DMS 273 (cell line): ENCODE measurements around the gene GTF3C1.

Source experiments
- DNase-seq: peaks from one replicate; lab custom pipeline; 2025; ENCODE audit not compliant: unreplicated experiment; lab: John Stamatoyannopoulos, UW

GTF3C1 gene

DNA sequence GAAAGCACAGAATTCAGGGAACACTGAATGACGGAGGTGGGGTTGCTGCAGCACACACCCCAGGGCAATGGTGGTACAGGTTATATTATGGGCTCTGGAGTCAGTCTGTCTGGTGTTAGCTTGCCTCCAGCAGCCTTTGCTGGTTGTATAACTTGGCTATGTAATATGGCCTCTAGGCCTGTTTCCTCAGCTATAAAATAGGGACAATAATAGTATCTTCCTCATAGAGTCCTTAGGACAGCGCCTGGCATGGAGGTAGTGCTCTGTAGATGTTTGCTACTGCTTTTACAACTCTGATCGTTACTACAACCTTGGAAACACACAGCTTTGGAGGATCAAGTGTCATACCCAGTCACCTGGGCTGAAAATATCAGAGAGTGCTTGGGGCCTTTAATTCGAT is 31.5 kb downstream of the GTF3C1 start:
- DNase-seq: no peak

DNA sequence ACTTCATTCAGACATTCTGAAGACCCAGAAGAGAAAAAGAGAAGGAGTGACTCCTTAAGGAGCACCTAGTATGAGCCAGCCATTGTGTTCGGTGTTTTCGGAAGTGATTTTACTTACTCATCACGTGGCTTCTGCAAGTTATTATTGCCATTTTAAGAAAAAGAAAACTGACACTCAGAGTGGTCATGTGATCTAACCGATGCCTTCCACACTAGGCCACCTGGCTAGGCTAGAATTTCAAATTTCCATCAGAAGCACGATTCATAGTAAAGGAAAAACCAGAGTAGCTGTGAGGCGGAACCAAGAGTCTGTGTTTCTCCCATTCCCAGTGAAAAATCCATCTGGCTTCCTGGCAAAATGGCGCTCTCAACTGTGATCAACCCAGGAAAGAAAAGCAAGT is 32.0 kb downstream of the GTF3C1 start:
- DNase-seq: no peak

- no peak for DNase-seq
These were observed 33.3 kb downstream of the GTF3C1 start for GRCh38 chr16:27516365-27516764.

DNA sequence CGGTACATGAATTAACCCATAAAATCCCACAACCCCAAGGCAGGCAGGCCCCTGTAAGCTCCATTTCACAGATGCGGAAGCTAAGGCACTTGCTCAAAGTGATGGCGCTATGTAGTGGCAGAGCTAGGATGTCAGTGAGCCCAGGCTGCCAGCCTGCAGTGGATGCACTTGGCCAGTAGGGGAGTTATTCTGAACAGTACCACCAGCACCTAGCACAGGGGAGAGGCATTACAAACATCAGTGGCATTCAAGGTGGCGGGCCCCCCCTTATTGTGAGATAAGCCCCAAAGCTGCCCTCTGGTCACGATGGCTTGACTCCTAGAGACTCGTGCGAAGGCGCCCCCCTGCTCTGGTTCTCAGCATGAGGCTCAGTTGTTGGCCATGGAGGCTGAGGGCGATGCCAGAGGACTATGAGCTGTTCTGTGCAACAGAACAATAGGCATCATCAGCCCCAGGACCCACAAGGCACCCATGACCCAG is 33.8 kb downstream of the GTF3C1 start:
- DNase-seq: peak; percentile 60

DNA sequence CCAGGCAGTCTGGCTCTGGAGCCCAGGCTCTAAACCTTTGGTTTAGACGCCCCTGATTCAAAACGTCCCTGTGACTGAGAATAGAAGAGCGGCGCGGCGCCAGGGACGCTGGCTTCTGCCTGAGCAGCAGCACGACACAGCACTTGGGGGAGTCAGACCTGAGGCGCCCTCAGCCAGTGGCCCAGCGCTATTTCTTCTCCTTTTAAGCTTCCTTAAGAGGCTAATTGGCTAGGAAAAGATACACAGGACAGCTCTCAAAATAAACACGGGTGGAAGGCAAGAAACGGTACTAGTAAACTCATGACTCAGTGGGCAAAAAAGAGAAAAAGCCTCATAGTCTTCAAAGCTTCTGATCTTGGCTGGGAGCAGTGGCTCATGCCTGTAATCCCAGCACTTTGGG is 34.9 kb downstream of the GTF3C1 start:
- DNase-seq: no peak

- no peak for DNase-seq
These were observed 37.9 kb downstream of the GTF3C1 start for GRCh38 chr16:27511657-27512448.

DNA sequence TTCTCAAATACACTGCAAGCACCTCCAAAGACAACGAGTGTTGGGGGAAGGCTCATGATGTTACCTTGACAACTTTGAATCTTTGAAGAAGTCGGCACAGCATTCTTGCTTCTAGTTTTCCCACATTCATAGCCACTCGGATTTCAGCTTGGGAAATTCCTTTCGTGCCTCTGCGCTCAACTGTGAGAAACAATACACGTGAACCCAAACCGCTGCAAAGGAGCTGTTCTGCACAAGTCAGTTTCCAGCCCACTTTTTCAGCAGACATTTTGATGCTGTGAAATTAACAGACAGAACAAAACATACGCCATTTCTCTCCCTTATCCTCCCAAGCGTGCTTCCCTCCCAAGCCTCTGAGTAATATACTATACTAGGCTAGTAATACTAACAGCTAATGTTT is 41.2 kb downstream of the GTF3C1 start:
- no peak for DNase-seq

DNA sequence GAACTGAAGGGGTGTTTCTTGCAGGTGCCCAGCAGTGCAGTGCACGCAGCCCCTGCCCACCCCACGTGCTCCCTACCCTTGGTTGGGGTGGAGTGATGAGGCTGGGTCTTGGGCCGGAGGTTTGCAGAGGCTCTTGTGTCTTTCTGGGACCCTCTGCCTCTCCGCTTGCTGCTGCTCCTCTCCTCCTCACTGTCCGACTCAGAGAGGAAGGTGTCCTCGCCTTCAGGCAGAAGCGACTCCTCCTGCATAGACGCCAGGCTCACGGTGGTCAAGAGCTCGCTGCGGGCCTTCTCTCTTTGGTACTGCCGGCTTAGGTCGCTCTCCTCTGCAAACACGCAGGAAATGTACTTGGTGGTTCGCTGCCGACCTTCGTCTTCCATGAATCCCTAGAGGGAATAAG is 42.9 kb downstream of the GTF3C1 start:
- DNase-seq: no peak

DNA sequence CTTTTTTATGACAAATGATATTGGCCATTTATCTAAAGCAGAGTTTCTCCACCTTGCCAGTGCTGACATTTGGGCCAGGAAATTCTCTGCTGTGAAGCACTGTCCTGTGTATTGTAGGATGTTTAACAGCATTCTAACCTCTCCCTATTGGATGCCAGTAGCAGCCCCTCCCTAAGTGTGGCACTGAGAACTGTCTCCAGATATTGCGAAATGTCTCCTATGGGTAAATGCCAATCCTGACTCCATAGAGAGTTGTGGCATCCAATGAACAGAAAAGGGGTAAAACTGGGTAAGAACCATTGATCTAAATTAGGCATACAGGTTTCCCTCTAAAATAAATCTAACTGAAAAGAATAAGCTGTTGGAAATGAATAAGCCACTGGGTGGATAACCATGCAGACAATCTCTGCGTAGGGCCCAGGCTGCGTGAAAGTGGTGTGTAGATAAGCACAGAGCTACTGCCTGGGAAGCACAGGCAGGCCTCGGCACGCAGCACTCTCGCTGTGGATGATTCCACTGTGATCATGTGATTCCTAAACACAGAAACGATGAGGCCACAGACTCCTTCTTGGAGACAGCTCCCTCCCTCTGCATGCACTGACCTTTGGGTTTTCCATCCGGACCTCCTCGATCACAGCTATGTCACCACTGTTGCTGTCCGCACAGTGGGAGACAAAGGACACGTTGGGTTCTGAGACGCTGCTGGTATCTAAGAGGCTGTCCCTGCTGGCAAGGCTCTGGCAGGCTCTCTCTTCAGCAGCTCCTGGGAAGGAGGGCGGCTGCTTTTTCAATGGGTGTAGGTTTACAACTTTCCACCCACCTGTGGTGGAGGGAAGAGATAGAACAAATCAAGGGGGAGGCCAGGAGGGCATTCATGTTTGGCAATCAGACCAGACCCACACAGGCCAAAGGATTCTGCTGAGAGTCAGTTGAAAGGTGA is 44.1 kb downstream of the GTF3C1 start:
- DNase-seq: no peak

GRCh38 chr16:27503662-27504061 is 46.1 kb downstream of the GTF3C1 start:
- DNase-seq: no peak

DNA sequence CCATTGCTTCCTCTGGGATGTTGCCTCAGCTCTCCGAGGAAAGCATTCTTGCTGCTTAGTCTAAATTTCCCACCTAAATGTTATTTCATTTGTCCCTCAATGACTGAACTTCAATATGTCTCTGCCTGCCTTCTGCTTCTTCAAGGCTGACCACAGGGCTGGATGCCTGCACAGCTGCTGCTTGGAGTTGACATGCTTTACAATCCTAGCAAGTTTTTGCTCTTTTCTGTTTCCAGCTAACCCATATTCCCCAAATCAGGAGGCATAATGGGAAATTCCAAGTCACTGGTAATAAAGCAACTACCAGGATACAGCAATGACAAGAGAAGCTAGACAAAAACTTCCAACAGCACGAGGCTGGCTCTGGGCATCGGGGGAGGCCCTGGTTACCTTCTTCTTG is 48.9 kb downstream of the GTF3C1 start:
- DNase-seq: no peak

DNA sequence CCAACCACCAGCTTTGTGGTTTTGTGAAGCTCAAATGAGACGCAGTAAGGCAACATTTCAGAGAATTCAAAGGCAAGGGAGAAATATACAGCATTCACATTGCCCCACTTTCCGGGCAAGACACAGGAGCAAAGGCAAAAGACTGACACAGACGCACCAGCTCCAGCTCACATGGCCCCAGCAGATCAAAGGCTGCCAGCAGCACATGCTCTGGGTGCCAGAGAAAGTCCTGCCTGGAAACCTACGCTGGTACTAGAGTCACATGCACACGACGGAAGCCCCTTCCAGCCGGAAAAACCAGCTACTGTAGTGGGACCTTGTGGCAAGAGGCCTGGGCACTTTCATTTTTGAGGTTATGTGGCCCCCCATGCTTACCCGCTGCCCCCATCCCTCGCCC is 50.1 kb downstream of the GTF3C1 start:
- no peak for DNase-seq

- no peak for DNase-seq
These were observed 50.6 kb downstream of the GTF3C1 start for GRCh38 chr16:27498916-27499658.

DNA sequence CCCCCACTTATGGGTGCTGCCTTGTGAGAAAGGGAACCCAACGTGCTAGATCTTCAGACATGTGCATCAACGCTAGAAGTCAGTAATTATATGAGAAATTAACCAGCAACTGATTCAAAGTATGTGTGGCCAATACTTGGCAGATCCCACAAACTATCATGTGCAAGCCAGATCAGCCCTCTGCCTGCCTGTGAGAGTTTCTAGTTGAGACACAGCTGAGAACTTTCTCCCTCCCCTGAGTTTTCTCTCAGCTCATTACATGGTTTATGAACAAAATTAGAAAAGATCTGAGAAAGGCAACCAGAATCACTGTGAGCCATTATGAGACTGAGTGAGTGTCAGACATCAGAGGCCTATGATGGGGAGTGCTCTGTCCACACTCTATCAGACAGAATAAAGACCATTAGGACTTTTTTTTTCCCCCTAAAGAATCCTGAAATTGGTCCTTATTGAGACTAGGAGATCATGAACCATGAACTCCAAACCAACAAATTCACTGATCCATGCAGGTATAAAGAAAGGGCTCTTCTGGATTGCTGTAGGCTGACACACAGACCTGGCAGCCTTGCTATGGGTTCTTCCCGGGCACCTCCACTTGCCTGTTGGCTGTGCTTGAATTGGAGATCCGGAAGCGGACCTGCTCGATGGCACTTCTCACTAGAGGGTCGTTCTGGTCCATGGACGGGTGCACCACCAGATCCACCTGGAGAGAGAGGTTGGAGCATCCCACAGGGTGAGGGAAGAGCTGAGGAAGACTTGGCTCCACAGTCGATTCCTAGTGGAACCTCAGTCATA is 51.5 kb downstream of the GTF3C1 start:
- DNase-seq: no peak

DNA sequence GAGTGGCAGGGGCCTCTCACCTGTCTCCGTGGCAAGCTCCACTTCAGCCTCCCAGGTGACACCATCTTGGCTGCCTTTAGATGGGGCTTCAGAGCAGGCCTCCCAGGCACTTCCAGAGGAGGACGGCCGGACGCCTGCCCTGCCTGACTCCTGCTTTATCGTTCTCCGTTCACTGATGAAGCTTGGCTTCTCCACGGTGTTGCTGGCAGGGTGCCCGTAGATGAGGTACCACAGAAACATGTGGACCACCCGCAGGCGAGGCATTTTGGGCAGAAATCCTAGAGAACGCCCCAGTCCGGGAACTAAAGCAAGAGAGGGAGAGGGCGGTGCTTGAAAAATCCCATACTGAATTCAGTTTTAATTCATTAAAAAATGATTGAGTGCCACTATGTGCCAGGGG is 54.5 kb downstream of the GTF3C1 start:
- DNase-seq: no peak

- DNase-seq: no peak
These were observed 57.1 kb downstream of the GTF3C1 start for GRCh38 chr16:27492588-27492979.

- DNase-seq: no peak
These were observed 57.7 kb downstream of the GTF3C1 start for GRCh38 chr16:27491894-27492587.

DNA sequence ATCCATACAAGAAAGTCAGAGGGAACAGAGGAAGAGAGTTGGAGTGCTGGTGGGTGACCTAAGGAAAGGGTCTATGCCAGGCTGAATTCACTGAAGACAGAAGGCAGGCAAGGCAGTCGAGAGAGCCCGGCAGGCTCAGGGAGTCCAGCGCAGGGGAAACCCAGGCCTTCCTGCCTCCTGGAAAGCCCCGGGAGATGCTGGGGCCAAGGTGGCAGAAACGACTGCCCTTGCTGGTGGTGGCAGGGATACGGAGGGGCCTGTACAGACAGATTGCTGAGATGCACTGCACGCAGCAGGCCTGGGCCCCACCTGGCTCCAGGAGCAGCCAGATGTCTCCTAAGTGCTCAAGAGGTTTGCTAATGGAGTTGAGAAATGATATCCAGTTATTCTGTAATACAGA is 59.8 kb downstream of the GTF3C1 start:
- DNase-seq: peak; percentile 34

DNA sequence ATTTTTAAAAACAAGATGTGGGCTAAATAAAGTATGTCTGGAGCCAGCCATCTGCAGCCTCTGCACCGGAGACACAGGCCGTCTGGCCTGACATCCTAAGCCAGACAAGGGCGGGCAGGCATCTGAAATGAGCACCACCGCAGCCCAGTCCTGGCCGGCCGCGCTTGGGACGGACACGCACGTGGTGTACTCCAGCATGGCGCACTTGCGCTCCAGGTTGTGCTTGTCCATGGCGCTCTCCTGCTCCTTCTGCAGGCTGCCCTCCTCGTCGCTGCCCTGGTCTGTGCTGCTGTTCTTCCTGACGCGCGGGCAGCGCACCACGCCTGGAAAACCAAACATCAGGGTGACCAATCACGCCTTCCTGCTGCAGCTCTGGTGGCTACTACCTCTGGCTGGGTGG is 60.3 kb downstream of the GTF3C1 start:
- no peak for DNase-seq

GRCh38 chr16:27486760-27487159 is 63.0 kb downstream of the GTF3C1 start:
- no peak for DNase-seq
